HepG2 (cell line): ENCODE measurements around the gene PM20D1. TPM values are rescaled to one million over a fixed set of nuclear protein-coding genes. Genes with fewer than 3 reads are reported as not detected.
A peak's percentile ranks its signal among the peaks of the same experiment; 100 is the strongest.

Experiments
- ADNP ChIP-seq: sonication (generic); formaldehyde crosslinking; IDR thresholded peaks from 2 replicates; pipeline ENCODE4 v1.4.0; 2020; ENCODE audit warnings: missing genetic modification reagents
- FOXK2 ChIP-seq: fragments of 450-650 bp; IDR thresholded peaks from 2 replicates; pipeline ENCODE4 v1.6.1; 2016
- NFE2 ChIP-seq: sonication (generic); formaldehyde crosslinking; IDR thresholded peaks from 2 replicates; pipeline ENCODE4 v1.4.0; 2020; ENCODE audit warnings: missing genetic modification reagents
- NR2F2 ChIP-seq: IDR thresholded peaks from 2 replicates; pipeline ENCODE4 v1.6.1; 2012; ENCODE audit warnings: low read depth, inconsistent platforms, borderline replicate concordance
- PITX1 ChIP-seq: sonication (generic); formaldehyde crosslinking; IDR thresholded peaks from 2 replicates; pipeline ENCODE4 v1.5.1; 2020; ENCODE audit warnings: mild to moderate bottlenecking, missing genetic modification reagents
- ZBTB38 ChIP-seq: sonication (generic); formaldehyde crosslinking; IDR thresholded peaks from 2 replicates; pipeline ENCODE4 v1.5.1; 2020; ENCODE audit warnings: mild to moderate bottlenecking, missing genetic modification reagents
- ZBTB8A ChIP-seq: sonication (generic); formaldehyde crosslinking; IDR thresholded peaks from 2 replicates; pipeline ENCODE4 v1.4.0; 2020; ENCODE audit warnings: mild to moderate bottlenecking, low read depth, missing genetic modification reagents, borderline replicate concordance
- ZFP36L1 ChIP-seq: sonication (generic); formaldehyde crosslinking; IDR thresholded peaks from 2 replicates; pipeline ENCODE4 v1.8.0; 2022; ENCODE audit warnings: mild to moderate bottlenecking, missing genetic modification reagents, moderate library complexity
- ZNF160 ChIP-seq: sonication (generic); formaldehyde crosslinking; IDR thresholded peaks from 2 replicates; pipeline ENCODE4 v1.8.0; 2022; ENCODE audit warnings: mild to moderate bottlenecking, inconsistent platforms, missing genetic modification reagents
- ZNF253 ChIP-seq: sonication (generic); formaldehyde crosslinking; IDR thresholded peaks from 2 replicates; pipeline ENCODE4 v1.8.0; 2022; ENCODE audit warnings: mild to moderate bottlenecking, missing genetic modification reagents, borderline replicate concordance
- ZNF557 ChIP-seq: sonication (generic); formaldehyde crosslinking; IDR thresholded peaks from 2 replicates; pipeline ENCODE4 v1.4.0; 2020; ENCODE audit warnings: missing genetic modification reagents
- ZNF710 ChIP-seq: sonication (generic); formaldehyde crosslinking; IDR thresholded peaks from 2 replicates; pipeline ENCODE4 v1.5.0; 2020; ENCODE audit warnings: mild to moderate bottlenecking, missing genetic modification reagents, borderline replicate concordance
- ZNF75D ChIP-seq: sonication (generic); formaldehyde crosslinking; IDR thresholded peaks from 2 replicates; pipeline ENCODE4 v1.8.1; 2023; ENCODE audit warnings: missing genetic modification reagents, mild to moderate bottlenecking, borderline replicate concordance
- polyA plus RNA-seq, 8 experiments: library from polyadenylated mRNA; depleted of rRNA in 3 of 8; stranded (reverse) in 7 of 8; unstranded in 1 of 8; fragments of >200 nt; fragmentation: Illumina TruSeq in 4 of 8; extraction: Trizol in 4 of 8; gene quantifications; 2 replicates each; pipeline versions ENCODE4 v1.2.1 to v1.2.3, GENCODE V29; 2011 to 2016; ENCODE audit warnings: low read depth in 4 of 8, missing spikeins in 1 of 8, mixed read lengths in 1 of 8; ENCODE audit not compliant: insufficient read depth in 1 of 8
- total RNA-seq, 5 experiments: library from RNA; depleted of rRNA; stranded (reverse); fragments of >200 nt; fragmentation: Illumina TruSeq; extraction: Trizol; gene quantifications; 2 replicates each; pipeline ENCODE4 v1.2.3, GENCODE V29; 2016; ENCODE audit warnings: low read depth in 1 of 5
- TF ChIP-seq, protein P1 (sequence below): sonication (generic); formaldehyde crosslinking; IDR thresholded peaks from 2 replicates; pipeline ENCODE4 v1.9.0; 2021; ENCODE audit warnings: missing genetic modification reagents, borderline replicate concordance
- TF ChIP-seq, protein P2 (sequence below), 2 experiments: fragments of 450-650 bp in 1 of 2; sonication (generic) in 1 of 2; formaldehyde crosslinking in 1 of 2; IDR thresholded peaks; 2 replicates each; pipeline versions ENCODE4 v1.6.1 to v1.8.0; 2016 to 2022; ENCODE audit warnings: antibody characterized with exemption in 1 of 2, mild to moderate bottlenecking in 1 of 2, missing genetic modification reagents in 1 of 2

PM20D1 gene
- total and polyA plus RNA-seq, 2 of the 13 experiments (the other 11 are each of a cell fraction or from before 2014, with no cell fraction given) = not detected

- TF ChIP-seq ZBTB38 (CRISPR knock-in tag) = no peak
- no peak for TF ChIP-seq ZBTB8A (CRISPR knock-in tag)
- TF ChIP-seq ZNF710 = no peak
- TF ChIP-seq, protein P1, sequence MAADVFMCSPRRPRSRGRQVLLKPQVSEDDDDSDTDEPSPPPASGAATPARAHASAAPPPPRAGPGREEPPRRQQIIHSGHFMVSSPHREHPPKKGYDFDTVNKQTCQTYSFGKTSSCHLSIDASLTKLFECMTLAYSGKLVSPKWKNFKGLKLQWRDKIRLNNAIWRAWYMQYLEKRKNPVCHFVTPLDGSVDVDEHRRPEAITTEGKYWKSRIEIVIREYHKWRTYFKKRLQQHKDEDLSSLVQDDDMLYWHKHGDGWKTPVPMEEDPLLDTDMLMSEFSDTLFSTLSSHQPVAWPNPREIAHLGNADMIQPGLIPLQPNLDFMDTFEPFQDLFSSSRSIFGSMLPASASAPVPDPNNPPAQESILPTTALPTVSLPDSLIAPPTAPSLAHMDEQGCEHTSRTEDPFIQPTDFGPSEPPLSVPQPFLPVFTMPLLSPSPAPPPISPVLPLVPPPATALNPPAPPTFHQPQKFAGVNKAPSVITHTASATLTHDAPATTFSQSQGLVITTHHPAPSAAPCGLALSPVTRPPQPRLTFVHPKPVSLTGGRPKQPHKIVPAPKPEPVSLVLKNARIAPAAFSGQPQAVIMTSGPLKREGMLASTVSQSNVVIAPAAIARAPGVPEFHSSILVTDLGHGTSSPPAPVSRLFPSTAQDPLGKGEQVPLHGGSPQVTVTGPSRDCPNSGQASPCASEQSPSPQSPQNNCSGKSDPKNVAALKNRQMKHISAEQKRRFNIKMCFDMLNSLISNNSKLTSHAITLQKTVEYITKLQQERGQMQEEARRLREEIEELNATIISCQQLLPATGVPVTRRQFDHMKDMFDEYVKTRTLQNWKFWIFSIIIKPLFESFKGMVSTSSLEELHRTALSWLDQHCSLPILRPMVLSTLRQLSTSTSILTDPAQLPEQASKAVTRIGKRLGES (CRISPR knock-in tag) = no peak
- TF ChIP-seq PITX1 (CRISPR knock-in tag) = no peak
- no peak for TF ChIP-seq ADNP (CRISPR knock-in tag)
- TF ChIP-seq ZNF160 = no peak
- 0 out of 2 replicates have a peak, but pooled peaks have one; percentile 21 for TF ChIP-seq ZNF253 (CRISPR knock-in tag)
- TF ChIP-seq FOXK2 = no peak
- no peak for TF ChIP-seq ZFP36L1
- TF ChIP-seq, protein P2, sequence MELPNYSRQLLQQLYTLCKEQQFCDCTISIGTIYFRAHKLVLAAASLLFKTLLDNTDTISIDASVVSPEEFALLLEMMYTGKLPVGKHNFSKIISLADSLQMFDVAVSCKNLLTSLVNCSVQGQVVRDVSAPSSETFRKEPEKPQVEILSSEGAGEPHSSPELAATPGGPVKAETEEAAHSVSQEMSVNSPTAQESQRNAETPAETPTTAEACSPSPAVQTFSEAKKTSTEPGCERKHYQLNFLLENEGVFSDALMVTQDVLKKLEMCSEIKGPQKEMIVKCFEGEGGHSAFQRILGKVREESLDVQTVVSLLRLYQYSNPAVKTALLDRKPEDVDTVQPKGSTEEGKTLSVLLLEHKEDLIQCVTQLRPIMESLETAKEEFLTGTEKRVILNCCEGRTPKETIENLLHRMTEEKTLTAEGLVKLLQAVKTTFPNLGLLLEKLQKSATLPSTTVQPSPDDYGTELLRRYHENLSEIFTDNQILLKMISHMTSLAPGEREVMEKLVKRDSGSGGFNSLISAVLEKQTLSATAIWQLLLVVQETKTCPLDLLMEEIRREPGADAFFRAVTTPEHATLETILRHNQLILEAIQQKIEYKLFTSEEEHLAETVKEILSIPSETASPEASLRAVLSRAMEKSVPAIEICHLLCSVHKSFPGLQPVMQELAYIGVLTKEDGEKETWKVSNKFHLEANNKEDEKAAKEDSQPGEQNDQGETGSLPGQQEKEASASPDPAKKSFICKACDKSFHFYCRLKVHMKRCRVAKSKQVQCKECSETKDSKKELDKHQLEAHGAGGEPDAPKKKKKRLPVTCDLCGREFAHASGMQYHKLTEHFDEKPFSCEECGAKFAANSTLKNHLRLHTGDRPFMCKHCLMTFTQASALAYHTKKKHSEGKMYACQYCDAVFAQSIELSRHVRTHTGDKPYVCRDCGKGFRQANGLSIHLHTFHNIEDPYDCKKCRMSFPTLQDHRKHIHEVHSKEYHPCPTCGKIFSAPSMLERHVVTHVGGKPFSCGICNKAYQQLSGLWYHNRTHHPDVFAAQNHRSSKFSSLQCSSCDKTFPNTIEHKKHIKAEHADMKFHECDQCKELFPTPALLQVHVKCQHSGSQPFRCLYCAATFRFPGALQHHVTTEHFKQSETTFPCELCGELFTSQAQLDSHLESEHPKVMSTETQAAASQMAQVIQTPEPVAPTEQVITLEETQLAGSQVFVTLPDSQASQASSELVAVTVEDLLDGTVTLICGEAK (IDR thresholded peaks at IDR 0.05) = no peak
- TF ChIP-seq, protein P2 (CRISPR knock-in tag; IDR thresholded peaks at IDR 0.05) = 0 out of 2 replicates have a peak, but pooled peaks have one; percentile 12
- TF ChIP-seq ZNF557 (CRISPR knock-in tag) = no peak
- no peak for TF ChIP-seq NR2F2
- no peak for TF ChIP-seq ZNF75D (CRISPR knock-in tag)
- TF ChIP-seq NFE2 (CRISPR knock-in tag) = no peak
Observed at GRCh38 chr1:205812878-205813754, 36.8 kb downstream of the PM20D1 start, which contains the start of gene SLC41A1 (continued).
